GM13976 (cell line): ENCODE results near the gene PPP3CA.

Experiments used
- DNase-seq: peaks from one replicate; pipeline ENCODE4 v3.0.0; 2012; ENCODE audit warnings: low spot score
- CTCF ChIP-seq: IDR thresholded peaks from 2 replicates; pipeline ENCODE4 v1.5.1; 2012; ENCODE audit warnings: borderline replicate concordance, mild to moderate bottlenecking; ENCODE audit not compliant: insufficient read depth; ENCODE audit errors: extremely low read depth, missing control alignments, control extremely low read depth
- in situ Hi-C: fragments of 300-500 bp; cut with MboI; formaldehyde crosslinking; loops from one replicate; pipeline ENCODE4 v1.12.0; 2022; ENCODE audit warnings: low sequenced_read_pairs, mixed read lengths, inconsistent platforms; ENCODE audit not compliant: unreplicated experiment

PPP3CA gene

DNA sequence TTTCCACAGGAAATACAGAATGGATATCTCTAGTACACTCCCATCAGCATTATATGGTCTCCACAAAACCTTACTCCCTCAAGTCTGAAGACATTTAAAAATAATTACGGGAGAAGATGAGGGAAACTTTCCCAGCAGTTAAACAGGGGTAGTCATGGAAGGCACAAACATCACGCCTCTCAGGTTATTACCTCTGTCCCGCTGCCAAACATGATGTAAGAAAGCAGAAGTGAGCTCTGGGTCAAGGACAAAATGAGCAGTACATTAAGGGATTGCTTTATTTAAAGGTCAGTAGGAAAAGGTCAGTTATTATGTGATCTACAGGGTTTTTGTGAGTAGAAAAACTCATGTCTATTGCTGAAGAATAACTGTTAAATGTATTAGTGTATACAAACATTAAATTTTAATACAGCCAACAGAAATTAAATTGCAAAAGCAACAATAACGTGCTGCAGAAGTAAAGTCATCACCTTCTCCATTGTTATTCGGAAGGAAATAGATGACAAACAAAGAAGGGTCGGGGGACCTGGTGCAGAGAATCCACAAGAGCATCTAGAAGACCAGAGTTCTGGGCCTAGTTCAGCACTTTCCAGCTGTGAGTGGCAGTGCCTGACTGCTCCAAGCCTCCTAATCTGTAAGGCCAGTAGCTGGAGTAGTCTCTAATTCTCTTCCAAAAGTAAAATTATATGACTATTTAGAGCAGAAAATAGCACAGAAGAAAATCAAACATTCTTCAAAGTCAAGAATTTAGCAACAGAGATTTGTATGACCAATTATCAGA lies 171.2 kb downstream of the PPP3CA start:
- in situ Hi-C loops = no loop called here
- DNase-seq = no peak

DNA sequence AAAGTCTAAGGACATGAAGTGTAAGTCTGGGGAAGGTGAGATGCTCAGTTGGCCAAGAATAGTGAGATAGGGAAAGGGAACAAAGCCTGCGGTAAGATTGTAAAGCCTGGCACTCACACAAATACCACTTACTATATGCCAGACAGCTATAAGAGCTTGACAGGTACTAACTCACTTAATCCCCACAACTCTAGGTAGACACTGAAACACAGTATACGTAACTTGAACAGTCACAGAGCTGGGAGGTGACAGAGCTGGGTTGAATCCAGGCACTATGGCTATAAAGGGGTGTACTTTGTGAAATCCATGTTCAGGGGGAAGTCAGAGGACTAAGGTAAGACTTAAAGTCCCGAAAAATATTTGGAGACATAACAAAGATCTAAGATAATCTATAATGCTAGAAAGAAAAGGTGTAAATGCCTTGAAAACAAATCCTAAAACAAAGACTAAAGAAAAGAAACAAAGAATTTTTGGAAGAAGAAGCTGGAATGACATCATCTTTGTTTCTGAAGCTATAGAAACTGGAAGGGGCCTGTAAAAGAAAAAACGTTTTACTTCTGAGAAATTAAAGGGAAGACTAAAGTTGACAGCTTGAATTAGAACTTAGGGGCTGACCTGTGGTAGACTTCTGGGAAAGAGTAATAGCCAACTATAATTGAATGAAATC lies 172.5 kb downstream of the PPP3CA start:
- in situ Hi-C loops = loop anchor here (25.0 kb wide), 1 partner anchor 537 kb away; no protein-coding TSS in a partner anchor
- no peak for DNase-seq
- TF ChIP-seq CTCF = no peak

More for the DNA sequence above, 171.2 kb downstream of the PPP3CA start:
- TF ChIP-seq CTCF = no peak

DNA sequence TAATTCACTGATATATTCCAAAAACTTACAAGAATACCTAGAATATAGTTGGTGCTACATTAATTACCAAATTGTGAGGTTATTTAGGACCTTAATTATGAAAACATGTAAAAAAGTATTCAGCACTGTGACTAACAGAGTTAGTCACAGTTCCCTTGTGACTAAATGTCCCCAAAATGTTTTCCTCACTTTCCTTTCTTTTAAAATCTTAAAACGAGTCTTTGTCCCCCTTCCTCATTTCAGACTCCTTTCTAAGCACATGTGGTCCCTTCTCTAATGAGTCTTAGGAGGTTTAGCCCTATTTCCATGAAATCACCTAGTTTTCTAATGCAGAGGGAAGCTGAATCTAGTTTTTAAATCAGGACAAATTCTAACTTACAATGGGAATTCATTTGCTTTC lies 175.0 kb downstream of the PPP3CA start:
- in situ Hi-C loops = loop anchor here (25.0 kb wide), 1 partner anchor 540 kb away; no protein-coding TSS in a partner anchor
- DNase-seq = no peak

GRCh38 chr4:101171747-101172146 lies 175.6 kb downstream of the PPP3CA start:
- DNase-seq = no peak
- in situ Hi-C loops = loop anchor here (25.0 kb wide), 1 partner anchor 541 kb away; no protein-coding TSS in a partner anchor
- TF ChIP-seq CTCF = no peak

More for the DNA sequence above, 175.0 kb downstream of the PPP3CA start:
- TF ChIP-seq CTCF = no peak

DNA sequence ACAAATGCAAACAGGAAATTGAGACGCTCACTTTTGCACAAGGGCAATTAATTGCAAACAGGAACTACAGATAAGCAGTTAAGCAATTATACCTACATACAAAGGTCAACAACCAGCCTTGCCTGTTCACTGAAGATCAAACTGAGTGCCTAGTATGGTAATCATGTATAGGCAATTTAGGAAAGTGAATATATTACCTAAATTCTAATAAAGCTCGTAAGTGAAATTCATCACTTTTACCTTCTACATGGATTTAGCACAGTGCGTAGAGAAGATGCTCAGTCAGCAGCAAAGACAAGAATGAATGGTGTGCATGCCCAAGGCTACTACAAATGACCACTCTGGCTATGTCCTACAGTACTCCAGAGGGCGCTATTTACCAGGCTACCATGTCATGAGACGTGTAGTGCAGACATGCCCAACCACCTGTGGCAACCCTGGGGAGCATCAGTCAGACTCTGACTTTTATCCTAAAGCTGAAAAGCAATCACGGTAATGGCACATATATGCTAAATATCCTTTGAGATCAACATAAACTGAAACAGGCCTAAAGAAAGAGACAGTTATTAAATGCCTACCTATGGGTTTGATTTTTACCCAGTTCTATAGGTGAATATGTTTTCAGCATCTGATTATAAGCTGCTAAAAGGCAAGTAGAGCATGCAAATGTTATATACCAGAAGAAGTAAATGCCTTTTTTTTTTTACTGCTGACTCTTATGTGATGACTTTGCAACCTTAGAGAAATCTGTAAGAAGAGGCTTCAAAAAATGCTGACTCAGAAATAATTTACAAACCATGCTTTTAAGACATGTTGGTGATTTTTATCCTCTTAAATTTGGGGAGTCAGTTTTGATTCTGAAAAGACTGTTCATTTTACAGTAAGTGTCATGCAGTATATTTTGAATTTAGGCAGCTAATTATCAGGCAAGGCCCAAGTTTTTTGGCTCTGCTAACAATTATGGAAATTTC lies 178.0 kb downstream of the PPP3CA start:
- TF ChIP-seq CTCF = peak; percentile 55
- in situ Hi-C loops = loop anchor here (25.0 kb wide), 1 partner anchor 543 kb away; no protein-coding TSS in a partner anchor
- DNase-seq = peak; percentile 17

GRCh38 chr4:101163936-101164335 lies 183.4 kb downstream of the PPP3CA start:
- DNase-seq = no peak
- in situ Hi-C loops = loop anchor here (25.0 kb wide), 1 partner anchor 548 kb away; no protein-coding TSS in a partner anchor
- TF ChIP-seq CTCF = no peak
